ENCODE data around the gene ALX4. TPM values are rescaled to one million over a fixed set of nuclear protein-coding genes. Genes with fewer than 3 reads are reported as not detected.
A peak's percentile ranks its signal among the peaks of the same experiment; 100 is the strongest.

Gene ALX4
- total RNA-seq, 4 donors from 2014 or later, result 0.10 to 0.11 TPM; not detected in 2

- no peak for DNase-seq
- WGBS, 2 donors, result 15 to 19% methylated on average over 9 of the region's 9 CpGs
- H3K27me3 ChIP-seq, result peaks cover 75% of the 10 kb centered on the region
- TF ChIP-seq POLR2A (IDR thresholded peaks at IDR 0.05), result no peak
- TF ChIP-seq CTCF (IDR thresholded peaks at IDR 0.05), result no peak
- H3K9me3 ChIP-seq, result no peaks in the 10 kb centered on the region
- H3K4me3 ChIP-seq (replicated peaks in 1 of 3), result no peak overlapping the region
- intact Hi-C loops (cut with DNase I), result no loop called here
- H3K4me1 ChIP-seq, result peaks cover 21 to 37% of the 10 kb centered on the region in 2 donors
- no peak overlapping the region for H3K27ac ChIP-seq
- no peaks in the 10 kb centered on the region for H3K36me3 ChIP-seq
These were observed 4.0 kb upstream of the ALX4 start for GRCh38 chr11:44313761-44314489.

GRCh38 chr11:44312876-44313275 lies 2.9 kb upstream of the ALX4 start:
- DNase-seq, result peak; percentile 25 to 44
- intact Hi-C loops (cut with DNase I), result no loop called here
- Histone ChIP-seq H3K9me3 (no peaks in the 10 kb centered on the region), H3K4me3 (replicated peaks in 1 of 3) (no peak overlapping the region), H3K36me3 (no peaks in the 10 kb centered on the region), H3K27ac (no peak overlapping the region), H3K27me3 (peaks cover 75% of the 10 kb centered on the region), H3K4me1 (peaks cover 21 to 40% of the 10 kb centered on the region in 2 donors)
- WGBS, 2 donors, result 13 to 22% methylated on average over 4 of the region's 4 CpGs
- TF ChIP-seq POLR2A (IDR thresholded peaks at IDR 0.05) (no peak), CTCF (IDR thresholded peaks at IDR 0.05) (no peak)

- 15 to 19% methylated on average over 38 to 44 of the region's 44 CpGs for WGBS, 2 donors
- Histone ChIP-seq H3K36me3 (no peaks in the 10 kb centered on the region), H3K27ac (no peak overlapping the region), H3K9me3 (no peaks in the 10 kb centered on the region), H3K27me3 (peaks cover 68% of the 10 kb centered on the region), H3K4me1 (peaks cover 16 to 33% of the 10 kb centered on the region in 2 donors), H3K4me3 (replicated peaks in 1 of 3) (no peak overlapping the region)
- TF ChIP-seq POLR2A (IDR thresholded peaks at IDR 0.05) (no peak), CTCF (IDR thresholded peaks at IDR 0.05) (no peak)
- intact Hi-C loops (cut with DNase I), result no loop called here
- no peak for DNase-seq
These were observed 1.7 kb upstream of the ALX4 start for GRCh38 chr11:44311339-44312261.

- no peaks in the 10 kb centered on the region for H3K36me3 ChIP-seq
- DNase-seq, result no peak
- H3K27ac ChIP-seq, result no peak overlapping the region
- TF ChIP-seq CTCF (IDR thresholded peaks at IDR 0.05) (no peak), POLR2A (IDR thresholded peaks at IDR 0.05) (no peak)
- intact Hi-C loops (cut with DNase I), result no loop called here
- H3K4me3 ChIP-seq (replicated peaks in 1 of 3), result no peak overlapping the region
- peaks cover 66% of the 10 kb centered on the region for H3K27me3 ChIP-seq
- H3K4me1 ChIP-seq, result peaks cover 22 to 30% of the 10 kb centered on the region in 2 donors
- WGBS, 2 donors, result 5 to 7% methylated on average over 40 to 46 of the region's 49 CpGs
- no peaks in the 10 kb centered on the region for H3K9me3 ChIP-seq
These were observed 729 bp upstream of the ALX4 start for GRCh38 chr11:44310463-44311272.
